WTC11 (cell line): ENCODE results near the gene AFF3.

ENCODE experiments used
- ATF2 ChIP-seq: sonication (generic); formaldehyde crosslinking; IDR thresholded peaks from 2 replicates; pipeline ENCODE4 v1.8.1; 2022; ENCODE audit warnings: low read depth, missing genetic modification reagents, borderline replicate concordance
- CTCF ChIP-seq: fragments of 200-600 bp; IDR thresholded peaks from 2 replicates; pipeline ENCODE4 v1.8.0; 2022; ENCODE audit warnings: antibody characterized with exemption
- E2F1 ChIP-seq: sonication (generic); formaldehyde crosslinking; IDR thresholded peaks from 2 replicates; pipeline ENCODE4 v1.8.0; 2022; ENCODE audit warnings: mild to moderate bottlenecking, missing genetic modification reagents
- E2F4 ChIP-seq: sonication (generic); formaldehyde crosslinking; IDR thresholded peaks from 2 replicates; pipeline ENCODE4 v1.8.1; 2022; ENCODE audit warnings: low read depth, mild to moderate bottlenecking, moderate library complexity, missing genetic modification reagents, borderline replicate concordance
- ELF4 ChIP-seq: sonication (generic); formaldehyde crosslinking; IDR thresholded peaks from 2 replicates; pipeline ENCODE4 v1.8.1; 2022; ENCODE audit warnings: low read depth, mild to moderate bottlenecking, moderate library complexity, missing genetic modification reagents
- GABPB1 ChIP-seq: sonication (generic); formaldehyde crosslinking; IDR thresholded peaks from 2 replicates; pipeline ENCODE4 v1.8.1; 2023; ENCODE audit warnings: mild to moderate bottlenecking, missing genetic modification reagents
- NR1H2 ChIP-seq: sonication (generic); formaldehyde crosslinking; IDR thresholded peaks from 2 replicates; pipeline ENCODE4 v1.9.0; 2021; ENCODE audit warnings: mild to moderate bottlenecking, moderate library complexity, missing genetic modification reagents
- OVOL2 ChIP-seq: fragments of 250-450 bp; sonication (Bioruptor Pico); IDR thresholded peaks from 2 replicates; pipeline ENCODE4 v1.9.0; 2021; ENCODE audit warnings: mild to moderate bottlenecking, borderline replicate concordance
- TEAD4 ChIP-seq: sonication (generic); formaldehyde crosslinking; IDR thresholded peaks from 2 replicates; pipeline ENCODE4 v1.8.0; 2022; ENCODE audit warnings: mild to moderate bottlenecking, missing genetic modification reagents
- ZNF138 ChIP-seq: sonication (generic); formaldehyde crosslinking; conservative IDR thresholded peaks from 2 replicates; pipeline ENCODE4 v1.8.1; 2022; ENCODE audit warnings: mild to moderate bottlenecking, moderate library complexity, missing genetic modification reagents
- ZSCAN18 ChIP-seq: fragments of 250-450 bp; sonication (Bioruptor Pico); IDR thresholded peaks from 2 replicates; pipeline ENCODE4 v2.1.2; 2022; ENCODE audit warnings: mild to moderate bottlenecking, moderate library complexity

- no peak for TF ChIP-seq CTCF
- no peak for TF ChIP-seq GABPB1
- TF ChIP-seq TEAD4 (CRISPR knock-in tag), result no peak
- no peak for TF ChIP-seq NR1H2 (CRISPR knock-in tag)
- no peak for TF ChIP-seq ATF2 (CRISPR knock-in tag)
- TF ChIP-seq ELF4 (CRISPR knock-in tag), result no peak
- no peak for TF ChIP-seq ZSCAN18 (CRISPR knock-in tag)
- TF ChIP-seq OVOL2 (CRISPR knock-in tag), result no peak
- no peak for TF ChIP-seq E2F1 (CRISPR knock-in tag)
- TF ChIP-seq E2F4 (CRISPR knock-in tag), result no peak
- no peak for TF ChIP-seq ZNF138 (CRISPR knock-in tag)
Measured at GRCh38 chr2:99514357-99514756, 628.0 kb downstream of the AFF3 start.
